NCI-H345 treated with DMSO at 0.1 percent for 48 hours (cell line): ENCODE data around the gene MYO3B.

Source experiments
- DNase-seq: peaks from one replicate; lab custom pipeline; 2025; ENCODE audit not compliant: unreplicated experiment; lab: John Stamatoyannopoulos, UW

Gene MYO3B

DNA sequence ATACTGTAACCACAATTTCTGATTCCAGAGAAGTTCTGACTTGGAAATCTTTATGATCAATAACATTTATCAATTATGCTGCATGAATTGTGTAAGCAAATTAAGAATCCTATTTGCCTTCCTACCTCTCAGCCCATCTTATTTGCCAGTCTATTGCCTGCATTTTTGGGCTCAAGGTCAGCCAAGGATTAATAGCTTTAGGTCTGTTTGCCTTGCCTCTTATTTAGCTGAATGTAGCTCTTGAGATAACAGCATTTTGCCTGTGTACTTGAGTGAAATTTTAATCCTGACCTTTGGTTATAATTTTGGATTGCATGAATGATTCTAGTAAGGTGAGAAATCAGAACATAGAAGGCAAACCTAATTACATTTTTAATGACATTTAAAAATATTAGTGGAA is 51.2 kb downstream of the MYO3B start:
- DNase-seq = no peak

DNA sequence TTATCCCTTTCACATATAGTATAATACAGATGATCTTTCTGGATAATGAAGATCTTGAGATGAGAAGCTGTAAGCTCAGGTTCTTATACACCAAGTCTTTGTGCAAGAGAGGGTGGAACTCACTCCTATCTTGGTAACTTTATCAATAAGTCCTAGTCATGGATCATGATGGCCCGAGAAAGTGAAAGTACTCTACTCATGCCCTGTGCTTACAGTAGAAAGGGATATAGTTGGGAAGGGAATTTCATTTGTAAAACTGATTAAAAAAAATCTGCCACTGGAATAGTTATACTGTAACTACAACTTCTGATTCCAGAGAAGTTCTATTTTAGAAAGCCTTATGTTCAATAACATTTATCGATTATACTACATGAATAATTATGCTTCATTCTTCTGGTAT is 51.8 kb downstream of the MYO3B start:
- DNase-seq = no peak

- DNase-seq = peak; percentile 66
These were observed 58.1 kb downstream of the MYO3B start for GRCh38 chr2:170235860-170236679.

GRCh38 chr2:170236680-170237047 is 58.7 kb downstream of the MYO3B start:
- no peak for DNase-seq

- DNase-seq = no peak
These were observed 59.7 kb downstream of the MYO3B start for GRCh38 chr2:170237572-170238120.

- no peak for DNase-seq
These were observed 60.8 kb downstream of the MYO3B start for GRCh38 chr2:170238776-170239175.

- DNase-seq = no peak
These were observed 62.7 kb downstream of the MYO3B start for GRCh38 chr2:170240629-170241028.

- DNase-seq = no peak
These were observed 63.8 kb downstream of the MYO3B start for GRCh38 chr2:170241756-170242155.

DNA sequence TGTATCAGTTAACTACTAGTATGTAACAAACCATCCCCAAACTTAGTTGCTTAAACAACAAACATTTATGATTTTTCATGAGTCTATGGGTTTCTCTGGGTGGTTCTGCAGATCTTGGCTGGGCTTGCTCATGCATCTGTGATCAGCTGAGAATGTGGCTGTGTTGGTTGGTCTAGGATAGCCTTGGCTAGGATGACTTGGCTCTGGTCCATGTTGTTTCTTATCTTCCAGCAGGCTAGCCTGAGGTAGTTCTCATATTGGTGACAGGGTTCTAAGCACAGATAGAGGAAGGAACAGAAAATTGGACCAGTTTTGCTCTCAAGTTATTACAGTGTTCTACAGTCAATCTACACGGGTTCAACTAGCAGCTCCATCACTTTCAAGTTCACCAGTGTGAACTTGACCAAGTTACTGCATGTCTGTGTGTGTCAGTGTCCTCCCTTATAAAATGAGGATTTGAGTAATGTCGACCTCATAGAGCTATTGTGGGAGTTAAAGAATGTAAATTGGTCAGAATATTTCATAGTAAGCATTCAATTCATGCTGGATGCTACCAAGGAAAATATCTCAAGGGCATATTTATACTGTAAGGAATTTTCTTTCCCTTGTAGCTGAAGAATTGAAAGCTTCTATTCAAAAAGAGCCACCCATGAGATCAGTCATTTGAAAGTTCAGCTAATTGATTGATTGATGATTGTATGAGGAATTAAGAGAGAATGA is 65.3 kb downstream of the MYO3B start:
- DNase-seq = no peak

DNA sequence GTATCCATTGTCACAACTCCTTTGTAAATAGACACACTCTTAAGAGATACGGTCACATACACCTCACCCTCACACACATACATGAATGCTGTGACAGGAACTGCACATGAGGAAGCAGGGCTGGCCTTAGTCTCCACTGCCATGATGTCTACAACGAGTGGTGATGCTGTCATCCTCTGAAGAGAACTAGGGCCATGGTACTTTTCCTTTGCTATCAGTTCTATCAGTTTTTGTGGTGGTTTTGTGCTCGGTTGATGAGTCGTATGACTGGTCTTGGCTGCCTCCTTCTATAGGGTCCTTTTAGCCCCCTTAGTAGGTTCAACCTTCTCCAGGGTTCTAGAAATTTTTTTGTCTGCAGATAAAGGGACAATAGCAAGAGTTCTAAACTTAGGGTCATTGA is 66.0 kb downstream of the MYO3B start:
- DNase-seq = no peak

DNA sequence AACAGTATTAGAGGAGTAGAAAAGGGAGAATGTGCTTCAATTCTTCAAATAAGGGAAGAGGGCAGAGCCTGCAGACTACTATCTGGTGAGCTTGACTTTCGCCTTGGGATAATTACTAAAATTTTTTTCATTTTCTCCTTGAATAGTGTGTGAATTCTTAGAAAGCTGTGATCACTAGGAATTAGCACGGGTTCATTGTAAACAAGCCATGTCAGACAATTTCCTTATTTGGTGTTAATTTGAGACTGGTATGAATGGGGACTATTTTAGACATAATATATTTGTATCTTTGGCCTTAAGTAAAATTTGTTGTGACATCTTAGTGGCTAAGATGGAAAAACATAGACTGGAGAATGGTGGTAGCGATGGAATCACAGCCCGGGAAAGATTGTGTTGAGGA is 66.6 kb downstream of the MYO3B start:
- DNase-seq = no peak

DNA sequence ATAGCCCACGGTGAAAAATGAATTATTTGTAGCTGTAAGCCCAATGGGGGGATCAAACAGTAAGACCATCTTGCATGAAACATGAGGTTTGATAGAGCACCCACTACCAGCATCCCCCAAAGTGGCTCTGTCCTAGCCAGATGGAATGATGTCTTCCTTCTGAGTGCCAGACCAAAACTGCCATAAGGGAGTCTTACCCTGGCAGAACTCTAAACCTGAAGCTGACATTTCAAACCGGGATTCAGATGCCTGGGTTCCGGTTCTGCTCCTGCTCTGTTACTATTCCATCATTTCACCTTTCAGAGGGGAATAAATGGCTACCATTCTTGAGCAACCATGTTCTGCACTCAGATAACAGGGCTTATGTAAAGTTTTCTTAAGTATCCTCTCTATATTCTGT is 67.4 kb downstream of the MYO3B start:
- DNase-seq = no peak

DNA sequence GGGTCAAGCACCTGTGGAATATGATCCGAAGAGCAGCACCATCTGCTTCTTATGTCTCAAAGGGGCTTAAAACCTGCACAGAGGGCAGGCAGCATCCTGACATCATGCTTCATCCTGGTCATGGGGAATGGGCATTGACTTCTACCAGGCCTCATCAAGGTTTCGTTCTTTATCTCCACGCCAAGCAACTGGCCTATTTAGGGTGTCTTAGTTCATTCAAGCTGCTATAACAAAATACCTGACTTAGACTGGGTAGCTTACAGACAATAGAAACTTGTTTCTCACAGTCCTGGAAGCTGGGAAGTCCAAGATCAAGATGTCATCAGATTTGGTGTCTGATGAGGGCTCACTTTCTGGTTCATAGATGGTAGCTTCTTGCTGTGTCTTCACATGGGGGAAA is 69.4 kb downstream of the MYO3B start:
- no peak for DNase-seq

- DNase-seq = no peak
These were observed 70.0 kb downstream of the MYO3B start for GRCh38 chr2:170247882-170248393.

- no peak for DNase-seq
These were observed 70.8 kb downstream of the MYO3B start for GRCh38 chr2:170248574-170249393.

GRCh38 chr2:170249761-170250160 is 71.8 kb downstream of the MYO3B start:
- no peak for DNase-seq

DNA sequence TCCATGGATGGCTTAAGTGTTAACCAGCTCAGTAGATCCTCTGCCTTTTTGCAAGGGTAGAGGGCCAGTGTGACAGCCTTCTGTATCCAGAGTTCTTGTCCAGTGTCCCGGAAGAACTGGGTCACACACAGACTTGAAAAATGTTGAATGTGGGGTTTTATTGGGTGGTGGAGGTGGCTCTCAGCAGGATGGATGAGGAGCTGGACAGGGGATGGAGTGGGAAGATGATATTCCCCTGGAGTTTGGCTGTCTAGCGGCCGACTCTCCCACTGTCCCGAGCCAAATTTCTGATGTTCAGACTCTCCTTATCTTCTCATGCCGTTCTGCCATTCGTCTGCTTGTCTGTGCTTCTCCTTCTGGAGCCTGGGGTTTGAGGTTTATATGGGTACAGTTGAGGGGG is 72.6 kb downstream of the MYO3B start:
- DNase-seq = no peak

GRCh38 chr2:170252414-170252813 is 74.5 kb downstream of the MYO3B start:
- DNase-seq = no peak

GRCh38 chr2:170253721-170254230 is 75.8 kb downstream of the MYO3B start:
- DNase-seq = no peak

GRCh38 chr2:170254293-170254732 is 76.4 kb downstream of the MYO3B start:
- DNase-seq = no peak

- no peak for DNase-seq
These were observed 77.2 kb downstream of the MYO3B start for GRCh38 chr2:170255137-170255536.
